Heart right ventricle (tissue), 16 donors: ENCODE results near the gene ZKSCAN4. TPM values are rescaled to one million over a fixed set of nuclear protein-coding genes. Genes with fewer than 3 reads are reported as not detected.
A peak's percentile ranks its signal among the peaks of the same experiment; 100 is the strongest.

Experiments
- ATAC-seq, 8 donors: fragments of 200-7000 bp; cut with Tn5 transposase; one replicate each; pipeline ENCODE4 v1.9.1; 2020; ENCODE audit warnings: mild to moderate bottlenecking in 8 of 8, moderate library complexity in 8 of 8, moderate number of reproducible peaks in 1 of 8
- DNase-seq, 2 donors: peaks; one replicate each; pipeline ENCODE4 v3.0.0-alpha.2; 2020
- H3K27ac ChIP-seq, 10 donors: fragments of 200-600 bp; sonication (generic) in 2 of 10; one replicate each; pipeline versions ENCODE4 v1.5.0 to v1.8.0; 2020 to 2022; ENCODE audit warnings: mild to moderate bottlenecking in 3 of 10
- H3K27me3 ChIP-seq, 7 donors: fragments of 200-600 bp; one replicate each; pipeline ENCODE4 v1.8.0; 2021 to 2022; ENCODE audit warnings: mild to moderate bottlenecking in 2 of 7
- H3K36me3 ChIP-seq, 9 donors: fragments of 200-600 bp; sonication (generic) in 1 of 9; one replicate each; pipeline versions ENCODE4 v1.5.0 to v1.8.0; 2020 to 2022; ENCODE audit warnings: mild to moderate bottlenecking in 2 of 9
- H3K4me1 ChIP-seq, 9 donors: fragments of 200-600 bp; sonication (generic) in 1 of 9; one replicate each; pipeline versions ENCODE4 v1.5.0 to v1.8.0; 2020 to 2022; ENCODE audit warnings: mild to moderate bottlenecking in 4 of 9
- H3K4me3 ChIP-seq, 10 donors: fragments of 200-600 bp; sonication (generic) in 2 of 10; one replicate each; pipeline versions ENCODE4 v1.5.0 to v1.8.0; 2020 to 2022; ENCODE audit warnings: mild to moderate bottlenecking in 7 of 10, moderate library complexity in 2 of 10
- H3K9me3 ChIP-seq, 11 donors: fragments of 200-600 bp in 10 of 11; sonication (generic) in 2 of 11; one replicate each; pipeline versions ENCODE4 v1.5.0 to v1.8.0; 2013 to 2022; ENCODE audit warnings: mild to moderate bottlenecking in 2 of 11, control low read depth in 1 of 11, moderate library complexity in 1 of 11
- CTCF ChIP-seq, 9 donors: fragments of 200-600 bp; sonication (generic) in 2 of 9; IDR thresholded peaks; one replicate each; pipeline versions ENCODE4 v1.5.0 to v1.8.0; 2021 to 2022; ENCODE audit warnings: antibody characterized with exemption in 9 of 9, mild to moderate bottlenecking in 5 of 9, moderate library complexity in 1 of 9
- WGBS, 2 donors: extraction: QIAGEN DNeasy Blood & Tissue Kit; methylation state at CpG; one replicate each; pipeline ENCODE4 v1.1.7; 2013; ENCODE audit warnings: inconsistent platforms in 1 of 2; 5-methylcytosine and 5-hydroxymethylcytosine counted together
- intact Hi-C, 10 donors: fragments of 100-400 bp; cut with DNase I; formaldehyde crosslinking; loops; one replicate each; pipeline versions ENCODE4 v1.11.1 to v1.14.2; 2022
- polyA plus RNA-seq, 2 donors: library from polyadenylated mRNA; stranded (reverse); fragments of 200-250 nt; gene quantifications; one replicate each; pipeline ENCODE4 v1.2.3, GENCODE V29; 2013
- total RNA-seq, 10 donors: library from RNA; stranded (reverse); fragmentation: NEBNext Ultra II Directional in 3 of 10; extraction: Animal tissue kit (Norgen Biotek cat#: 25700) in 3 of 10; gene quantifications; one replicate each; pipeline versions ENCODE4 v1.2.1 to v1.2.4, GENCODE V29; 2021 to 2023
- donor health status: Arrhythmogenic right ventricular cardiomyopathy.
- donor health status: ischemic (EF 13 %, LVEDD 7.1; RV severe dilation, severe dysfunction).
- donor health status: healthy with polysubstance abuse.
- donor health status: DM: no; HTN: yes; CAD: no.
- donor health status: DM: no; HTN: no; CAD: no.
- donor health status: ischemic (EF 25% LVEDD 6.9; RV normal size, moderate dysfunction).
- donor health status: ischemic (EF 25% LVEDD 5.7; RV mildly dilated, moderate dysfunction).
- donor health status: healthy.
- donor health status: DM: yes; HTN: yes; CAD: no.
- donor health status: Ischemic cardiomyopathy.
- donor health status: ischemic (EF 35%, LVEDD 5.7; RV mildly dilated, moderate dysfunction).
- donor health status: nonischemic (EF 11% LVEDD 7.7; RV severe dilation, severe dysfunction).
- donor health status: DM: yes; HTN: yes; CAD: no.
- donor health status: PGD.
- donor health status: ischemic (EF 29% LVEDD 5.4; RV normal size, mild dysfunction).
- donor health status: nonischemic (EF 23%, LVEDD 6.1; RV moderate dilation, normal function).

ZKSCAN4 gene
- total and polyA plus RNA-seq, 12 donors = 0.55 to 3.6 (median 2.5) TPM

- TF ChIP-seq CTCF (IDR thresholded peaks at IDR 0.05) = no peak
- peak; percentile 97 to 99 (median 98) for ATAC-seq
- intact Hi-C loops = loop anchor here in 7 of 10 donors (2.0 to 10.0 kb wide), 6 partner anchors 82 to 143 kb away; partner anchors contain the start of genes ZKSCAN8 (in 2 of the 7) and ZNF165 (in 1 of the 7)
- Histone ChIP-seq H3K9me3 (no peaks in the 10 kb centered on the region), H3K4me1 (peaks cover 3 to 29% (median 14%) of the 10 kb centered on the region in 9 donors), H3K4me3 (peak within 1 kb of the TSS; percentile 41 to 87 (median 78)), H3K27me3 (peaks cover 0 to 31% (median 21%) of the 10 kb centered on the region in 7 donors), H3K27ac (peak within 1 kb of the TSS in 9 of 10 donors; percentile 67 to 88 (median 81)), H3K36me3 (peaks cover 0 to 36% (median 30%) of the 10 kb centered on the region in 9 donors)
- WGBS, 2 donors = 0 to 1% methylated on average over 45 of the region's 45 CpGs
- DNase-seq = peak; percentile 84 to 91
Observed at GRCh38 chr6:28225056-28225834, 26.8 kb downstream of the ZKSCAN4 start, which contains the start of gene ZSCAN9. ZSCAN9 (plus strand) TSS chr6:28225275; CDS start chr6:28227085, 1,810 bp downstream.

- intact Hi-C loops = loop anchor here in 8 of 10 donors (2.0 to 10.0 kb wide), 6 partner anchors 82 to 142 kb away; partner anchors contain the start of genes ZKSCAN8 (in 2 of the 8) and ZNF165 (in 2 of the 8)
- H3K36me3 ChIP-seq = peaks cover 0 to 27% (median 24%) of the 10 kb centered on the region in 9 donors
- ATAC-seq (no peak), DNase-seq (no peak)
- H3K4me3 ChIP-seq = peak overlapping the region; percentile 41 to 87 (median 78)
- H3K27ac ChIP-seq = peak overlapping the region in 9 of 10 donors; percentile 67 to 88 (median 81)
- 53 to 54% methylated on average over 9 of the region's 9 CpGs for WGBS, 2 donors
- H3K9me3 ChIP-seq = no peaks in the 10 kb centered on the region
- peaks cover 3 to 29% (median 15%) of the 10 kb centered on the region in 9 donors for H3K4me1 ChIP-seq
- no peak for TF ChIP-seq CTCF (IDR thresholded peaks at IDR 0.05)
- H3K27me3 ChIP-seq = peaks cover 0 to 38% (median 23%) of the 10 kb centered on the region in 7 donors
Observed at GRCh38 chr6:28224131-28225055, 27.7 kb downstream of the ZKSCAN4 start.

- Histone ChIP-seq H3K4me1 (peaks cover 5 to 24% (median 19%) of the 10 kb centered on the region in 9 donors), H3K27ac (no peak overlapping the region), H3K36me3 (no peaks in the 10 kb centered on the region), H3K27me3 (peaks cover 0 to 61% (median 33%) of the 10 kb centered on the region in 7 donors), H3K9me3 (no peaks in the 10 kb centered on the region), H3K4me3 (no peak overlapping the region)
- DNase-seq (no peak), ATAC-seq (no peak)
- 33 to 38% methylated on average over 6 of the region's 6 CpGs for WGBS, 2 donors
- intact Hi-C loops = loop anchor here in 6 of 10 donors (1.0 to 10.0 kb wide), 5 partner anchors 83 to 138 kb away; partner anchors contain the start of gene ZNF165 (in 1 of the 6)
- no peak for TF ChIP-seq CTCF (IDR thresholded peaks at IDR 0.05)
Observed at GRCh38 chr6:28220257-28221133, 31.6 kb downstream of the ZKSCAN4 start.
